ENCODE results near the gene SCARB1.

Gene SCARB1

DNA sequence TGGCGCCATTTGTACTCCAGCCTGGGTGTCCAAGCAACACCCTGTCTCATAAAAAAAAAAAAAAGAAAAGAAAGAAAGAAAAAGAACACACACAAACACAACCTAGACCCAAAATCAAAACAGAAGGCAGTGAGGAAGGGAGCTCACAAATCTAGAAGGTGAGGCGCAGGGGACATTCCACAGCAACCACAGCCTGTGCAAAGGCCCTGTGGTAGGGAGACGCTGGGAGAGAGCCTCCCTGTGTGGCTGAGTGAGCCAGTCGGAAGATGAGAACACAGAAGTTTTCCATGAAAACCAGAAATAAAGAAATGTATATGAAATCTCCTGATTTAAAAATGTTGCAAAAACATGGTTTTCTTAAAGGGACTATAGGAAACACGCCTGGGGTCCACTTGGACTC lies 44.6 kb downstream of the SCARB1 start:
- DNase-seq, result no peak

DNA sequence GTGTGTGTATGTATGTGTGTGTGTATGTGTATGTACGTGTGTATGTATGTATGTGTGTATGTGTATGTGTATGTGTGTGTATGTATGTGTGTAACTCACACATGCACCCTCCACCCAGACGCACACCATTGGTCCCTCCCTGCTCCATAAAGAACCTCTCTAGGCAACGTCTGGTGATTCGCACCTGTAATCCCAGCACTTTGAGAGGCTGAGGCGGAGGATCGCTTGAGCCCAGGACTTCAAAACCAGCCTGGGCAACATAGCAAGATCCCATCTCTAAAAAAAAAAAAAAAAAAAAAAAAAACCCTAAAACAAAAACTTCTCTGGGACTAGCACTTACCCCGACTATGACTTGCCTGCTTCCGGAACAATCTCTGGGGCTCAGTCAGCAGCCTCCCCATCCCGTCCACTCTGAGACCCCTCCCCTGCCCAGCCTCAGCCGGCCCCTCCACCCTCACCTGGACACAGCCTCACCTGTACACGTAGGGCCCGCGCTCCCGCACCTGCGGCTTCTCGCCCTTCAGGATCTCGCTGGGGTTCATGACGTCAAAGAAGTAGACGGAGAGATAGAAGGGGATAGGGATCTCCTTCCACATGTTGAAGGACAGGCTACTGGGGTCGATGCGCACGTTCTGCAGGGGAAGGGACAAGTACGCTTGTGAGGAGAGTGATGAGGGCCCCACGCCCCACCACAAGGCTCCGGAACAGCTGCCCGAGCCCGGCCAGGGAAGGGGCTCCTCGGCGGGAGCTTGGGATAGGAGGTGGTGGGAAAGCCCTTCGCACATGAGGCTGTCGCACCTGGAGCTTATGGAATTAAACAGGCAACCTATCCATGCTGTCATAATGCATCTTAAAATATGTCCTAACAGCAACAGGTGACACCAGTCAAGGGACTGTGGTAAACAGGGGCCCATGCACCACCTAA lies 46.3 kb downstream of the SCARB1 start:
- DNase-seq, result no peak

DNA sequence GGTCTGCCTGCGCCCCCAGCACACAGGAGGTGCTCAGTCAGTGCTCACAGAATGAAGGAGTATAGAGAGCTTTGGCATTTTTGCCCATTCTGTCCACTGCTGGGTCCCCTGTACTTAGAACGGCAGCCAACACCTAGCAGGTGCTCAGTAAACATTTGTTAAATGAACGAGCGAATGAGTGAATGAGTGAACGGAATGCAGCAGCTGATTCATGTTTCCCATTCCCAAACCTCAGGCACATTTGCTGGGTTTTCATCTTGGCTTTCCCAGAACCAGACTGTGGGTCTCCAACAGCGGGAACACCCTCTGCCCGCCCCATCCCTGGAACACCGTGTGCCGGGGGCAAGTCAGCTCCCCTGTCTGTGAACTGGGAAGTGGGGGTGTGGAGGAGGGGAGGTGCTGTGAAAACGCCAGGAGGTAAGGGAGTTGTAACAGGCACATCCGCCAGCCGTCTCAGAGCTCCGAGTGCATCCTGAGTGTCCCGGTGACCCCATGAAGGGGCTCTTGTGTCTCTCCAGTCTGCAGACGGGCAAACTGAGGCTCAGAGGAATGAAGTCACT lies 47.3 kb downstream of the SCARB1 start:
- DNase-seq, result no peak

- DNase-seq, result no peak
These were observed 48.7 kb downstream of the SCARB1 start for GRCh38 chr12:124814741-124815613.

DNA sequence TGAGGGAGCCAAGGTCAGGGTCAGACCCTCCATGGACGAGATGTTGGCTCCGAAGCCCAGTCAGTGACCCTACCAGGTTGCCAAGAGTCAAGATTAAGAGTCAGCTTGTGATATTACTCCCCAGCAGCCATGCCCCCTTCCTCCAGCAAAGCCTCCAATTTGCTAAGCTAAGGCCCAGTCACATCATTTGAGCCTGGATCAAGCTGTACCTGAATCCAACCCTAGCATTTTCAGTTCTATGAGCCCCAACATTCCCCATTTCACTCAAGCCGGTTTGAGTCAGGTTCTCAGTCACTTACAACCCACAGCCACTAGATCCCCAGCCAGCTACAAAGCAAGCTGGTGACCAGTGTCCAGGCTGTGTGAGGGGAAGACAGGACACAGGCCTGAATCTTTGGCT lies 49.9 kb downstream of the SCARB1 start:
- no peak for DNase-seq

GRCh38 chr12:124812979-124813378 lies 50.7 kb downstream of the SCARB1 start:
- DNase-seq, result no peak

DNA sequence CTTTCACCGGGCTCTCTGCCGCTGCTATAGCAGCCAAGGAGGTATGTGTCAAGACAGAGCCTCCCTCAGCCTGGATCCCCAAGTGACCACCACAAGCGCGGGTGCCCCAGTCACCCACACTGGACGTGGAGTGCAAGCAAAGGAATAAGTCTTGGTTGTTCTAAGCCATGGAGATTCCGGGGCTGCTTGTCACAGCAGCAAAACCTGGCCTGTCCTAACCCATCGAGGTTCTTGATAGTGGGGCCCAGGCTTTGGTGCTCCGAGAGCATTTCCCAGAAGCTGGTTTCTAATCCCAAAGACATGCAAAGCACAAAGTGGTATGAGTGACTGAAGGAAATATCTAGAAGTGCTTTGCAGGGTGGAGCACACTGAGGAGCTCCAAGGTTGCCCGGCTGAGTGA lies 51.3 kb downstream of the SCARB1 start:
- no peak for DNase-seq

- no peak for DNase-seq
These were observed 52.0 kb downstream of the SCARB1 start for GRCh38 chr12:124811633-124812032.

DNA sequence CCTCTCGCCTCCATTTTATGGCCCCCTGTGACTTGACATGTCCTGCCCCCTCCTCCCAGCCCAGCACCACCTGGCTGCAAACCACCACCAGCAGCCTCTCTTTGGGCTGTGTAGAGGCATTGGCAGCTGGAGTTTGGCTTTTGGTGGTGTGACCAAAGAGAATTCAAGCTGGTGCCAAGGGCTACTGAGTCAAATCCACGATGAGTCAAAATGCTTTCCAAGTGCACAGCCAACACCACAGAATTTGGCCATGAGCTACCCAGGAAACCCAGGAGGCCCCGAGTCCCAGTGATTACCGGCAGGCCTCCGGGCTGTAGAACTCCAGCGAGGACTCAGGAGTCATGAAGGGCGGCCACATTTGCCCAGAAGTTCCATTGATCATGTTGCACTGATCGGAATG lies 53.8 kb downstream of the SCARB1 start:
- no peak for DNase-seq

GRCh38 chr12:124809391-124809790 lies 54.3 kb downstream of the SCARB1 start:
- DNase-seq, result no peak

DNA sequence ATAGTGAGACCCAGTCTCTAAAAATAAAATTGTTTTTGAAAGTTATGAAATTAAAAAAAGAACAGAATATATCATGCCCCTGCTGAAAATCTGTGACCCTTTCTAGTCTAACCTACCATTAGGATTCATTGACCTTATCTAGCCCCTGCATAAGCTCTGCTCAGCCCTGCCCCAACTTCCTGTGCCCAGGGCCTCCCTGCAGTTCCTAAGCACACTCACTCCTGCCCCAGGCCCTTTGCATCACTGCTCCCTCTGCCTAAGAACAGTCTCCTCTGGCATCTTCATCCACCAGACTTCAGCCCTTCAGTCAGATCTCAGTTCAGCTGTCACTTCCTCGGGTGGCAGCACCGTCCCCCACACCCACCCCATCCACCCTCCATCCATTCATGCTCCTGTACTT lies 55.4 kb downstream of the SCARB1 start:
- DNase-seq, result no peak

DNA sequence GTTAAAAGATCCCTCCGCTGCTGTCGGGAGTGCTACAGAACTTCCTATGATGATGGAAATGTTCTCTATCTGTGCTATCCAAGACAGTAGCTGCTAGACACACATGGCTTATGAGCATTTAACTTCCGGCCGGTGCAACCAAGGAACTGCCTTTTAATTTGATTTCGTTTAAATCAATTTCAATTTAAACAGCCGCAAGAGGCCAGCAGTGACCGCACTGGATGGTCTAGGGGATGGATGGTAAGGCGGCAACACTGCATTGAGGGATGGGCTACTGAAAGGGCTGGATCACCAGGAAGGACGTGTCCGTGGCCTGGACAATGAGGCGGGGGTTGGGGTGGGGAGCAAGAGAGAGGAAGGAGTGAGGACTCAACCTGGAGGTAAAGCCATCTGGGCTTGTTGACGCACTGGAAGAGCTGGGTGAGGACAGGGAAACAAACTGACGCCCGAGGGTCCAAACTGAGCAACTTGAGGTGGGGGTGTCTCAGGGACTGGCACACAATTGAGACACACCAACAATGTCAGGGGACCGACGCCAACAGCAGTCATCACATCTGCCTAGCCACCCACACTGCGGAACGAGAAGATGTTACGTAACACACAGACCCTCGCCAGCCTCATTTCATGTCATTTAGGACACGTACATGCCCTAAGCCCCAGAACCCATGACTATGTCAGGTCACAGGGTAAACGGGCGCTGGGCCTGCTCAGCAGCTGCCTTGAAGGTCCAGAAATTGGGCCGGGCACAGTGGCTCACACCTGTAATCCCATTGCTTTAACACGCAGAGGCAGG lies 57.6 kb downstream of the SCARB1 start:
- DNase-seq, result no peak

- no peak for DNase-seq
These were observed 58.6 kb downstream of the SCARB1 start for GRCh38 chr12:124805050-124805449.

- DNase-seq, result no peak
These were observed 59.5 kb downstream of the SCARB1 start for GRCh38 chr12:124804011-124804621.

DNA sequence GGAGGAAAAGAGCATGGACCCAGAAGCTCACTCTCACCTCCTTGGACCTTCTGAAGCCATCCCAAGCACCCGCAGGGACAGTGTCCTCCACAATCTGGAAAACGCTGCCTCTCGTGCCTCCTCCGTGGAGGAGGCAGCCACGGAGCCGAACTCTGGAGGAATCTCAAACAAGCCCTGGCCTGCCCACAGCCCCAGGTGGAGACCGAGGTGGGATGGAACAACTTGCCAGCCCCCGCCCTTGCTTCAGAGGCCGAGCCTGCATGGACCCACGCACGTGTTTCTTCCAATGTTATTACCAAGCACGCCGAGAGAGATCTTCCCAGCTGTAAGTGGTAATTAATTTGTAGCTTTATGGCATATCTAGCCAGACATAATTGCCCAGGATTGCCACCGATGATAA lies 61.3 kb downstream of the SCARB1 start:
- no peak for DNase-seq

GRCh38 chr12:124800506-124800905 lies 63.2 kb downstream of the SCARB1 start:
- DNase-seq, result no peak

GRCh38 chr12:124797321-124797720 lies 66.3 kb downstream of the SCARB1 start:
- no peak for DNase-seq

DNA sequence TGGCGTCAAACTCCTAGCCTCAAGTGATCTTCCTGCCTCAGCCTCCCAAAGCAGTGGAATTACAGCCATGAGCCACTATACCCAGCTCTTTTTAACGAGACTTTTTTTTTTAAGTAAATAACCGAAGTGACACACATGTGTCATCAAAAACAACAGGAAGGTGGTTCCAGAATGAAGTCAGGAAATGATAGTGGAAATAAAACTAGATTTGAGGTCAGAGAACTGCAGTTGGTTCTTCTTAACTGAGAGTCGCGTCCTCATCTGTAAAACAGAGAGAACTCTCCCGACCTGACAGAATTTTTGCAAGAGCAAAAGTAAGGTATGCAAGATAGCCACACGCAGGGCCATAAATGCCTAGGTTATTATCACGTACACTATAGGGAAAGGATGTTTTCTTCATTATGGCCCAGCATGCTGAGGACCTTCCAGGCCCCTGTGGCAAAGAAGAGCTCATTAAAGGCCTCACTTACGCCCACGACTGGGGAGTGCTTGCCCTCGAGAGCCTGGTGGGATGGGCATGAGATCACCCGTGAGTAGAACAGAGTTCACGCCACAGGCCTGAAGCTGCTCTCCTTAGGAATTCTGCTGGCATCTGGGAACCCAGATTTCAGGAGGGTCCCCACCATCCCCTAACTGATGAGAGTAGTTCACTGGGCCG lies 67.2 kb downstream of the SCARB1 start:
- no peak for DNase-seq

- DNase-seq, result no peak
These were observed 68.3 kb downstream of the SCARB1 start for GRCh38 chr12:124795081-124795948.

- DNase-seq, result no peak
These were observed 70.7 kb downstream of the SCARB1 start for GRCh38 chr12:124792961-124793441.

DNA sequence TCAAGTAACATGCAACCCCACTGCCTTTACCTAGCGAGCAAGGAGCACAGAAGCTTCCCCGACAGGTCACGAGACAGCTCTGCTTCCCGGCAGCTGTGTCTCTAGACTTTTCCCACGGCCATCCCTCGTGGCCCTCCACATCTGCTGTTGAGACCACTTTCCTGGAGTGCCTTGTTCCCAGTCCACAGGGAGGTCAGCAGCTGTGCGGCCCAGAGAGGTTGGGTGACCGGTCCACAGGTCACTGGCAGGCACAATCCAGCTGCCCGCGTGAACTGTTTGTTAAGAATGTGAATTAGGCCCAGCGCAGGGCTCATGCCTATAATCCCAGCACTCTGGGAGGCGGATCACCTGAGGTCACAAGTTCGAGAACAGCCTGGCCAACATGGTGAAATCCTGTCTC lies 71.5 kb downstream of the SCARB1 start:
- no peak for DNase-seq

Data from CD4-positive, alpha-beta T cell treated with Interleukin-17A for 1 hour (primary cell).